Measurements from ENCODE around the gene DNM2.

DNA sequence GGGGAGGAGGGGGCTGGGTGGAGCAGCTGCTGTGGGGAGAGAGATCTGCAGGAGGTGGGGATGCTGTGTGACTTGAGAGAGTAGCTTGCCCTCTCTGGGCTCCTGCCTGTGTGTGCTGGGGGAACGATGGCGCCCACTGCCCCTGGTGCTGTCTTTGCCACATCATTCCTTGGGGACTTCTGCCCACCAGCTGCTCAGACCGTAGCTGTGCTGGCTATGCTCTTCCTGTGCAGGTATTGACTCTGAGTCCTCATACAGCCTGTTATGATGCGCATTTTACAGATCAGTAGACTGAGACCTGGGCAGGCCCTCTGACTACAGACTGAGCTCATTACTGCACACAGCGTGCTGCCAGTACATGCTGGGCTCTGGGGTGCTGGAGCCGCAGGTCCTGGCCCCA lies 51.1 kb downstream of the DNM2 start:
- TF ChIP-seq, protein P1, sequence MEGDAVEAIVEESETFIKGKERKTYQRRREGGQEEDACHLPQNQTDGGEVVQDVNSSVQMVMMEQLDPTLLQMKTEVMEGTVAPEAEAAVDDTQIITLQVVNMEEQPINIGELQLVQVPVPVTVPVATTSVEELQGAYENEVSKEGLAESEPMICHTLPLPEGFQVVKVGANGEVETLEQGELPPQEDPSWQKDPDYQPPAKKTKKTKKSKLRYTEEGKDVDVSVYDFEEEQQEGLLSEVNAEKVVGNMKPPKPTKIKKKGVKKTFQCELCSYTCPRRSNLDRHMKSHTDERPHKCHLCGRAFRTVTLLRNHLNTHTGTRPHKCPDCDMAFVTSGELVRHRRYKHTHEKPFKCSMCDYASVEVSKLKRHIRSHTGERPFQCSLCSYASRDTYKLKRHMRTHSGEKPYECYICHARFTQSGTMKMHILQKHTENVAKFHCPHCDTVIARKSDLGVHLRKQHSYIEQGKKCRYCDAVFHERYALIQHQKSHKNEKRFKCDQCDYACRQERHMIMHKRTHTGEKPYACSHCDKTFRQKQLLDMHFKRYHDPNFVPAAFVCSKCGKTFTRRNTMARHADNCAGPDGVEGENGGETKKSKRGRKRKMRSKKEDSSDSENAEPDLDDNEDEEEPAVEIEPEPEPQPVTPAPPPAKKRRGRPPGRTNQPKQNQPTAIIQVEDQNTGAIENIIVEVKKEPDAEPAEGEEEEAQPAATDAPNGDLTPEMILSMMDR (IDR thresholded peaks at IDR 0.05; ENCODE audit: low read depth, low read length), result no peak
- no peak for TF ChIP-seq POLR2A (IDR thresholded peaks at IDR 0.05; ENCODE audit: extremely low read depth, insufficient read length)
